GM18867 (cell line): Measurements from ENCODE around the gene CHD5.
"Not testable (repeated sequence)": the region's sequence is repeated elsewhere in the genome, so short reads cannot be mapped to it uniquely, and the experiment has no call there.

Experiments used
- ATAC-seq: cut with Tn5 transposase; IDR thresholded peaks from one replicate; pipeline ENCODE4 v1.9.1; 2021; ENCODE audit warnings: mild to moderate bottlenecking, moderate library complexity; ENCODE audit not compliant: unreplicated experiment

The CHD5 gene

GRCh38 chr1:6070450-6070974, 109.6 kb downstream of the CHD5 start:
- no peak for ATAC-seq

GRCh38 chr1:6069573-6069972, 110.5 kb downstream of the CHD5 start:
- ATAC-seq, result no peak

DNA sequence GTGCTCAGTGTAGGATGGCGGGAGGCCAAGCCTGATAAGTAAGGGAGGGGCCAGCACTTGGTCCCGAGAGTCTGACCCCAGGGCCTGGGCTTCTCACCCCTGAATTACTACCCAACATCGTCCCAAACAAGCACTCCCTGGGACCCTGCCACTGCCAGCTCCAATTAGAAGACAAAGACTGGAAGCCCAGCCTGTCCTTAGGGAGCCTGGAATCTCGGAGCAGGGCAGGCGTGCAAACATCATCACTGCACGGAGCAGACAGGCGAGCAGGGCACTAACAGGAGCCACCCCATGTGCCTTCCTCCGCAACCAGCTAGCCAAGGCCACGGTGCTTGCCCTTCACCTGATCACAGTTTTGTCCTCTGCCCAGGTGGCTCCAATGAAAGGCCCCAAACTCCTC, 111.2 kb downstream of the CHD5 start:
- no peak for ATAC-seq

DNA sequence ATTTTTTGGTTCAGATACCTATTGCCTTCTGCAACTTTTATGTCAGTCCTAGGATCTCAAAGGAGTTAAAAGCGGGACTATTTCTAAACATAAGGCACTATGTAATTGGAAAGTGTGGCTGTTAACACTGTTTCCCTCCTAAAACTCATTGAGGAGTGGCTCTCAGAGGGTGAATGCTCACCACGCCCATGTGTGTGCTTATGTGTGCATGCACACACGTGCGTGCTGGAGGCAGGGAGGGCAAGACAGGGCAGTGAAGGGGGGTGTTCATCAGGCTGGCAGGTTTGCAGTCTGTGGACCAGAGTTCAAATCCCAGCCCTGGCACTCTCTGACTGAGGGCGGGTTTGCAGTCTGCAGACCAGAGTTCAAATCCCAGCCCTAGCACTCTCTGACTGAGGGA, 112.0 kb downstream of the CHD5 start:
- no peak for ATAC-seq

DNA sequence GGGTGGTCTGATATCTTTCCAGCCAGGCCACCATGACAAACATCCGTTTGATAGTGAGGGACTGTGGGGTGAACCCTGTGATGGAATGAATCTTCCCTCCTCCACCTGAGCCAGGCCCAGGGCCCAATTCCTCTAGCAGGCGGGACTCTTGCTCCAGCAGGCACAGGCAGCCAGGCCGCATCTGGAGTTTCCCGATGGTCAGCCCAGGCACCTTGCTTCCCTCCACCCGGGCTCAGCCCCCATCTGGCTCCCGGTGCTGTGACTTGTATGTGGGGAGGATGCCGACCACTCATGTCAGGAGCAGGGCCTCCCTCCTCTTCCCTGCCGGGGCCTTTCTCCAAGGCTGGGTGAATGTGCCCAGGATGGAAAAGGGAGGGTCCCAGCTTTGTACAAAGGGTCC, 113.4 kb downstream of the CHD5 start:
- no peak for ATAC-seq

DNA sequence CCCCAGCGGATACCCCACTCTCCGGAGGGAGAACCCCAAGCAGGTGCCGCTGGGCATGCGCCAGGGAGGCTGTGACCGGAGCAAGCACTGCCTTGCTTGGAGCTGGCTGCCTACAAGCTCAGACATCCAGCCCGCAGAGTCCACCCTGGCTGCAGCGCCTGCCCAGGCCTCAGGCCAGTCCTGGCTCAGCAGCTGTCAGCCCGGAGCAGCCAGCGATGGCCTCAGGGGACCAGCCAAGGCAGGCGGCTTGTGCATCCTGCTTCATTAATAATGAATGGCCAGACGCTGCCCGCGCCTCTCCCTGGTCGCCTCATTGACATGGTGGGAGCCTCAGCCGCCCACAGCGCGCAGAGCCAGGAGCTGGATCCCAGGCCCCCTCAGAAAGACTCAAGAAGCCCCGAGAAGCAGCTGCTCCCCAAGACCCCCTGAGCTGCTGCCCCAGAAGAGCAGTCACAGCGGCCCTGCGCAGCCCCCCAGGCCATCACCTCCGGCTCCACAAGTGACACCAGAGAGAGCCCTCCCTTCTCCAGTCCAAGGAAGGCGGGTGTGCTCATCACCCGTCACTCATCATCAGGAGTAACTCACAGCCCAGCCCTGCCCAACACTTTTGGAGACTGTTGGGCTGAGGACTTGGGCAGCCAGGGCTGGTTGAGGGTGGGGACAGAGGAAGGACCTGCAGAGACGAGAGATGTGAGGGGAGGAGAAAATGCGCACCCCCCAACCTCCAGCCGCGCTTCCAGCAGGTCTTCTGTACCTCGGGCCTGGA, 114.8 kb downstream of the CHD5 start:
- no peak for ATAC-seq

DNA sequence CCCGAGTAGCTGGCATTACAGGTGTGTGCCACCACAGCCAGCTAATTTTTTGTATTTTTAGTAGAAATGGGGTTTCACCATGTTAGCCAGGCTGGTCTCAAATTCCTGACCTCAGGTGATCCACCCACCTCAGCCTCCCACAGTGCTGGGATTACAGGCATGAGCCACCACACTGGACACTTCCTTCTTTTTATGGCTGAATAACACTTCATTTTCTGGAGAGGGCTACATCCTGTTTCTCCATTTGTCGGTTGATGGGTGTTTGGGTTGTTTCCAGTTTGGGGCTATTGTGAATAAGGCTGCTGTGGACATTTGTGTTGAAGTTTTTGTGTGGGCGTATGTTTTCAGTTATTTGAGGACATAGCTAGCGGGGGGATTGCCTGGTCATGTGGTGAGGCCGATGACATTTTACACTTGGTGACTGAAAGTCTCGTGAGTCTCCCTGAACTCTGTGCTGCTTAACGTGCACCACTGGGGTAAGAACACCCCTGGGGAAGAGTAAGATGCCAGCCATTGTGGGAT, 116.5 kb downstream of the CHD5 start:
- ATAC-seq, result not testable (repeated sequence)

DNA sequence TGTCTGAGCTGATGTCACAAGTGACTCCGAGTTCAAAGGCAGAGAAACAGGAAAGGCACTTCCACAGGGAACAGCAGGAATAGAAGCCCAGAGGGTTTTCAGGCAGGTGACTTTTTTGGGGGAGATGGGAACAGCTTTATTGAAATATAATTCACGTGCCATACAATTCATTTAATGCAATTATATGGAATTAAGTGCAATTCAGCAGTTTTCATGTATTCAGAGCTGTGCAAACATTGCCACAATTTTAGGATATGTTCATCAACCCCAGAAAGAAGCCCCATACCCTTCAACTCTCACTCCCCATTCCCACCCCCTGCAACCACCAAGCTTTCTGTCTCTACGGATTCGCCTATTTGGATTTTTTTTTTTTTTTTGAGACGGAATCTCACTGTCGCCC, 117.5 kb downstream of the CHD5 start:
- ATAC-seq, result no peak

DNA sequence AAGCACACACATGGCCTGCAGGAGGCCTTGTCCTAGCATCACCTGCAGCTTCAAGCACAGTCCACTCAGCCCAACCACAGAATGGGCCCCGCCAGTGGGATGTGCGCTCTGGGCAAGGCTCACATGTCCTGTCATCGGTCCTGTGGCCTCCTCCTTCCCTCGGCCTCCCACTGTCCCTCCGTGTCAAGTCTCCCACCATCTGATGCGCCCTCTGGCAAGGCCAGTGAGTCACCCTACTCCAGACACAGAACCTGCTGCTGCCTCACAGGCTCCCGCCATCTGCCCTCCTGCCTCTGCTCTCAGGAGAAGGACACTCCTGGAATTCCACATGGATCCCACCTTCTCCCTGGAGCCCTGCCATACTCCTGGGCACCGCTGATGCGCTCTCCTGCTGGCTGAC, 120.3 kb downstream of the CHD5 start:
- ATAC-seq, result no peak

DNA sequence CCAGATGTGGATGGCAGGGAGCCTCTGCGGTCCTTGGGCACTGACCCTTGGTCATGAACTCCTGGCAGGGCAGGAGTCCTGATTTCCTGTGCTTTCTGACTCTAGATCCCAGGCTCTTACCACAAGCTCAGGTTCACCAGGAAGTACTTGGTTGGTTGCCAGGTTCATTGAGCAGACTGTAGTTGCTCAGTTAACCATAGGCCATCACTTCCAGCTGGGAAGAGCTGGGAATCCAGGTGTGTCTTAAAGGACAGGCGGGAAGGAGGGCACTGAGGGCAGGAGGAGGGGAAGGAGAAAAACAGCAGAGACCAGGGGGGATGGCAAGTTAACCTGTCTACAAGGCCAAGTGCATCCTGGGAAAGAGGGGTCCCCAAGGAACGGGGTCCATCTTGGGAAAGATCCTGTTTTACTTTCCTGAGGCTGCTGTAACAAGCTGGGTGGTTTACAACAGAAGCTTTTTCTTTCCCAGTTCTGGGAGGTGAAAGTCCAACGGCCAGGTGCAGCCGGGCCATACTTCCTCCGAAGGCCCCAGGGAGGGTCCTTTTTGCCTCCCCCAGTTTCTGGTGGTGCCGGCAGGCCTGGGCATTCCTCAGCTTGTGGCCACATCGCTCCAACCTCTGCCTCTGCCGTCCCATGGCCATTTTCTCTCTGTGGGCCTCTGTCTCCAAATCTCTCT, 122.8 kb downstream of the CHD5 start:
- ATAC-seq, result no peak

GRCh38 chr1:6056572-6056948, 123.6 kb downstream of the CHD5 start:
- ATAC-seq, result no peak

GRCh38 chr1:6054596-6054995, 125.5 kb downstream of the CHD5 start:
- ATAC-seq, result no peak

- no peak for ATAC-seq
Measured at GRCh38 chr1:6053206-6053546, 126.9 kb downstream of the CHD5 start.

GRCh38 chr1:6052543-6053205, 127.4 kb downstream of the CHD5 start:
- no peak for ATAC-seq
